HepG2 (cell line): ENCODE results near the gene NTM. TPM values are rescaled to one million over a fixed set of nuclear protein-coding genes. Genes with fewer than 3 reads are reported as not detected.

ENCODE experiments used
- ATAC-seq: fragments of 200-7000 bp; cut with Tn5 transposase; 3 replicates; pipeline ENCODE4 v1.9.1; 2020; ENCODE audit warnings: mild to moderate bottlenecking, moderate library complexity
- BruUV-seq: library from RNA; stranded (reverse); fragments of 400-500 nt; replicated peaks from 2 replicates; lab custom pipeline; 2021; lab: Mats Ljungman, UMichigan
- CTCF ChIA-PET: fragments of 300-600 bp; formaldehyde crosslinking; extraction: SDS; loops from one replicate; lab custom pipeline; 2021; ENCODE audit warnings: low total read pairs, inconsistent platforms, low intra/inter-chr PET ratio; lab: Yijun Ruan, JAX
- POLR2A ChIA-PET: fragments of 350-600 bp; sonication (Branson Sonifier 250); formaldehyde crosslinking; loops from one replicate; lab custom pipeline; 2020; ENCODE audit warnings: antibody characterized with exemption, inconsistent platforms; lab: Yijun Ruan, JAX
- DNase-seq: peaks from one replicate; pipeline ENCODE4 v3.0.0-alpha.2; 2015; ENCODE audit warnings: low spot score
- FAIRE-seq: peaks from 3 replicates; lab custom pipeline; 2011; peaks lifted over from hg19 to GRCh38; lab: Jason Lieb, UNC
- H2AFZ ChIP-seq: one replicate; pipeline ENCODE4 v1.6.1; 2011; ENCODE audit warnings: low read length, inconsistent platforms
- H3K27ac ChIP-seq: fragments of 300-600 bp; 3 replicates; pipeline ENCODE4 v1.8.0; 2011; ENCODE audit warnings: mixed run types, mild to moderate bottlenecking, mixed read lengths, low read length, inconsistent platforms; ENCODE audit not compliant: insufficient read depth; ENCODE audit errors: extremely low read length
- H3K27me3 ChIP-seq, 2 experiments: fragments of 200-600 bp in 1 of 2; 2 replicates in 1 of 2; 3 replicates in 1 of 2; pipeline versions ENCODE4 v1.6.0 to v1.8.0; 2011; ENCODE audit warnings: low read length in 2 of 2, mild to moderate bottlenecking in 2 of 2, moderate library complexity in 2 of 2, inconsistent platforms in 1 of 2; ENCODE audit not compliant: insufficient read depth in 2 of 2, control insufficient read depth in 1 of 2
- H3K36me3 ChIP-seq, 2 experiments: fragments of 200-600 bp in 1 of 2; replicated peaks in 1 of 2; 2 replicates in 1 of 2; 3 replicates in 1 of 2; pipeline versions ENCODE4 v1.5.1 to v1.8.0; 2011; ENCODE audit warnings: low read length in 2 of 2, inconsistent platforms in 1 of 2; ENCODE audit not compliant: insufficient read depth in 2 of 2, control insufficient read depth in 1 of 2
- H3K4me1 ChIP-seq: 2 replicates; pipeline ENCODE4 v1.5.1; 2012; ENCODE audit warnings: low read length, inconsistent platforms; ENCODE audit not compliant: insufficient read depth
- H3K4me2 ChIP-seq: 2 replicates; pipeline ENCODE4 v1.6.0; 2011; ENCODE audit warnings: low read depth, low read length, inconsistent platforms
- H3K4me3 ChIP-seq, 3 experiments: fragments of 200-600 bp in 1 of 3; sonication (generic), shearing (Covaris generic) in 1 of 3; replicated peaks in 1 of 3; 2 replicates each; pipeline ENCODE4 v1.5.1; 2011 to 2016; ENCODE audit warnings: low read length in 3 of 3, inconsistent platforms in 2 of 3, low read depth in 2 of 3, mild to moderate bottlenecking in 2 of 3, control low read depth in 1 of 3, mixed read lengths in 1 of 3; ENCODE audit not compliant: insufficient read depth in 1 of 3
- H3K79me2 ChIP-seq: one replicate; pipeline ENCODE4 v1.6.1; 2011; ENCODE audit warnings: low read length, inconsistent platforms; ENCODE audit not compliant: insufficient read depth
- H3K9ac ChIP-seq: 2 replicates; pipeline ENCODE4 v1.6.0; 2011; ENCODE audit warnings: mild to moderate bottlenecking, low read depth, low read length, inconsistent platforms; ENCODE audit not compliant: insufficient read depth
- H3K9me3 ChIP-seq: 2 replicates; pipeline ENCODE4 v1.5.1; 2012; ENCODE audit warnings: mild to moderate bottlenecking, low read length
- H4K20me1 ChIP-seq: 2 replicates; pipeline ENCODE4 v1.6.0; 2011; ENCODE audit warnings: inconsistent platforms, mild to moderate bottlenecking, low read length, moderate library complexity; ENCODE audit not compliant: insufficient read depth
- ATRX ChIP-seq: sonication (generic); formaldehyde crosslinking; IDR thresholded peaks from 2 replicates; pipeline ENCODE4 v1.4.0; 2020; ENCODE audit warnings: missing genetic modification reagents, borderline replicate concordance
- CEBPG ChIP-seq: IDR thresholded peaks from 2 replicates; pipeline ENCODE4 v1.6.1; 2016
- FOXC1 ChIP-seq: sonication (generic); formaldehyde crosslinking; IDR thresholded peaks from 2 replicates; pipeline ENCODE4 v1.8.0; 2022; ENCODE audit warnings: mild to moderate bottlenecking, missing genetic modification reagents, borderline replicate concordance
- GFI1 ChIP-seq: sonication (generic); formaldehyde crosslinking; IDR thresholded peaks from 2 replicates; pipeline ENCODE4 v1.5.0; 2020; ENCODE audit warnings: missing genetic modification reagents, mild to moderate bottlenecking, borderline replicate concordance
- HBP1 ChIP-seq: IDR thresholded peaks from 2 replicates; pipeline ENCODE4 v1.6.1; 2016; ENCODE audit warnings: low read depth, control low read depth
- JUN ChIP-seq: sonication (generic); formaldehyde crosslinking; IDR thresholded peaks from 2 replicates; pipeline ENCODE4 v1.4.0; 2020; ENCODE audit warnings: mild to moderate bottlenecking, missing genetic modification reagents
- MTERF4 ChIP-seq: sonication (generic); formaldehyde crosslinking; IDR thresholded peaks from 2 replicates; pipeline ENCODE4 v1.8.0; 2023; ENCODE audit warnings: mild to moderate bottlenecking, missing genetic modification reagents
- PPARG ChIP-seq: conservative IDR thresholded peaks from 2 replicates; pipeline ENCODE4 v1.6.1; 2016; ENCODE audit warnings: missing biosample characterization, missing genetic modification reagents
- SP140L ChIP-seq: sonication (generic); formaldehyde crosslinking; IDR thresholded peaks from 2 replicates; pipeline ENCODE4 v1.4.0; 2020; ENCODE audit warnings: missing genetic modification reagents, borderline replicate concordance
- TEF ChIP-seq: sonication (generic); formaldehyde crosslinking; IDR thresholded peaks from 2 replicates; pipeline ENCODE4 v1.5.0; 2020; ENCODE audit warnings: missing genetic modification reagents
- YY1 ChIP-seq: IDR thresholded peaks from 2 replicates; pipeline ENCODE4 v1.6.1; 2011; ENCODE audit warnings: low read length, low read depth, moderate library complexity, mild to moderate bottlenecking; ENCODE audit not compliant: insufficient read depth, insufficient replicate concordance
- ZBTB49 ChIP-seq: sonication (generic); formaldehyde crosslinking; IDR thresholded peaks from 2 replicates; pipeline ENCODE4 v1.4.0; 2020; ENCODE audit warnings: missing genetic modification reagents, borderline replicate concordance
- ZFP82 ChIP-seq: sonication (generic); formaldehyde crosslinking; IDR thresholded peaks from 2 replicates; pipeline ENCODE4 v1.5.1; 2020; ENCODE audit warnings: mild to moderate bottlenecking, missing genetic modification reagents, borderline replicate concordance
- WGBS: methylation state at CpG from one replicate; pipeline ENCODE4 v1.1.6; 2017; ENCODE audit warnings: low lambda C conversion rate; 5-methylcytosine and 5-hydroxymethylcytosine counted together
- in situ Hi-C: cut with HindIII; loops from 2 replicates; pipeline ENCODE4 v1.10.0; 2017; ENCODE audit warnings: low pct_unique_long_range_greater_than_20kb; ENCODE audit not compliant: extremely low pct_ligation_motif_present
- intact Hi-C: fragments of 100-400 bp; cut with micrococcal nuclease; formaldehyde crosslinking; loops from one replicate; pipeline ENCODE4 v1.10.0; 2022; ENCODE audit not compliant: unreplicated experiment
- polyA plus RNA-seq, 8 experiments: library from polyadenylated mRNA; depleted of rRNA in 3 of 8; stranded (reverse) in 7 of 8; unstranded in 1 of 8; fragments of >200 nt; fragmentation: Illumina TruSeq in 4 of 8; extraction: Trizol in 4 of 8; gene quantifications; 2 replicates each; pipeline versions ENCODE4 v1.2.1 to v1.2.3, GENCODE V29; 2011 to 2016; ENCODE audit warnings: low read depth in 4 of 8, missing spikeins in 1 of 8, mixed read lengths in 1 of 8; ENCODE audit not compliant: insufficient read depth in 1 of 8
- total RNA-seq, 5 experiments: library from RNA; depleted of rRNA; stranded (reverse); fragments of >200 nt; fragmentation: Illumina TruSeq; extraction: Trizol; gene quantifications; 2 replicates each; pipeline ENCODE4 v1.2.3, GENCODE V29; 2016; ENCODE audit warnings: low read depth in 1 of 5
- TF ChIP-seq, protein P1 (sequence below): sonication (generic); formaldehyde crosslinking; IDR thresholded peaks from 2 replicates; pipeline ENCODE4 v1.8.0; 2022; ENCODE audit warnings: mild to moderate bottlenecking, missing genetic modification reagents, moderate library complexity
- TF ChIP-seq, protein P2 (sequence below): sonication (generic); formaldehyde crosslinking; IDR thresholded peaks from 2 replicates; pipeline ENCODE4 v1.5.1; 2020; ENCODE audit warnings: mild to moderate bottlenecking, missing genetic modification reagents, borderline replicate concordance

NTM gene
- total and polyA plus RNA-seq, 2 of the 13 experiments (the other 11 are each of a cell fraction or from before 2014, with no cell fraction given), result not detected

DNA sequence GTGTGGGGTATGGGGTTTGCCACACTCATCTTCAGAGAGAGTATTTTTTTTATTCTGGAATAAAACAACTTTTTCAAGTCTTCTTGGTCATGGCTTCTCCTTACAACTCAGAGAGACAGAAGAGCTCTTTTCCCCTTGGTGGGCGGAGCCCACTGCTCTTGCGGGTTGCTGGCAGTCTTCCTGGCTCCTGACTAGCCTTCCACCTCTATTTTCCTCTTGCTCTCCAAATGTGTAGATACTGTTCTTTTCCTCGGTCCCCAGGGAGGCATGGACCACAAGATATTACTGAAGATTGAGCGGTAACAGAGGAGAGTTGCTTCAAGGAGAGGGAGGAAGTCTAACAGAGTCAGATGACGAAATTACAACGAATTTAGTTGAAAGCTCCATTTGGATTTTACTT, 210.6 kb downstream of the NTM start (continued):
- TF ChIP-seq HBP1 (CRISPR knock-in tag), result no peak

DNA sequence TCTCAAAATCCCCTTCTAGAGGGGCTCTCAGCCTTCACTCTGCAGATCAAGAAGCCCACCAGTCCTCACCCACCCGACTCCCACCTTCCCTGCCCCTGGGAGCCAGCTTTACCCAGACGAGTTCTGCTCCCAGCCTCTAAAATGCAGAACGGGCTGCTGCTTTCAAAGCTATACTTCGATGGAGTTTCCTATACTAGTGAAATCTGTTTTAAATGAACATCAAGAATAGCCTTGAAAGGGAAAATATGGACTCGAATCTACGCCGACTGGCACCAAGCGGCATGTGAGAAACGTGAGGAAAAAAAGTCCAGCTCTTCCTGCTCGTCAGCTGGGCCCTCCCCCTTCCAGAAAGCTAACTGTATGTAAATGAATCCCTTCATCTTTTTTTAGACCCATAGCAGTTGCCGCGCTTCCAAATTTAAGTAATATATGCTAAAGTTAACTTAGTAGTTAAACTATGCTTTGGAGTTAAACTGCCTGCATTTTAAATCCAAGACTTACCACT, 211.7 kb downstream of the NTM start:
- CTCF ChIA-PET, result no interaction called here
- Histone ChIP-seq H4K20me1 (no peaks in the 10 kb centered on the region), H3K79me2 (no peaks in the 10 kb centered on the region), H3K4me3 (no peak overlapping the region), H3K9ac (no peak overlapping the region), H3K27me3 (peaks cover 6 to 46% of the 10 kb centered on the region in 2 experiments; a peak in 4 of 5 replicates), H2AFZ (no peak overlapping the region), H3K9me3 (no peaks in the 10 kb centered on the region), H3K27ac (no peak overlapping the region), H3K4me2 (no peak overlapping the region), H3K4me1 (no peaks in the 10 kb centered on the region), H3K36me3 (no peaks in the 10 kb centered on the region)
- POLR2A ChIA-PET, result no interaction called here
- in situ Hi-C loops (loop anchor here (5.0 kb wide), 1 partner anchor 90 kb away; no protein-coding TSS in a partner anchor), intact Hi-C loops (no loop called here)
- ATAC-seq (no peak), DNase-seq (no peak), FAIRE-seq (no peak)
- no TSS peak for BruUV-seq
- 30% methylated on average over 12 of the region's 12 CpGs for WGBS
- TF ChIP-seq ZBTB49 (CRISPR knock-in tag) (no peak), YY1 (no peak), TEF (no peak), GFI1 (CRISPR knock-in tag) (no peak), ATRX (no peak), JUN (CRISPR knock-in tag) (no peak), MTERF4 (CRISPR knock-in tag) (no peak), ZFP82 (CRISPR knock-in tag) (no peak), PPARG (CRISPR knock-in tag) (no peak), SP140L (CRISPR knock-in tag) (no peak), FOXC1 (CRISPR knock-in tag) (no peak), CEBPG (CRISPR knock-in tag) (no peak)
- TF ChIP-seq, protein P1, sequence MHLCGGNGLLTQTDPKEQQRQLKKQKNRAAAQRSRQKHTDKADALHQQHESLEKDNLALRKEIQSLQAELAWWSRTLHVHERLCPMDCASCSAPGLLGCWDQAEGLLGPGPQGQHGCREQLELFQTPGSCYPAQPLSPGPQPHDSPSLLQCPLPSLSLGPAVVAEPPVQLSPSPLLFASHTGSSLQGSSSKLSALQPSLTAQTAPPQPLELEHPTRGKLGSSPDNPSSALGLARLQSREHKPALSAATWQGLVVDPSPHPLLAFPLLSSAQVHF (CRISPR knock-in tag), result no peak
- TF ChIP-seq, protein P2, sequence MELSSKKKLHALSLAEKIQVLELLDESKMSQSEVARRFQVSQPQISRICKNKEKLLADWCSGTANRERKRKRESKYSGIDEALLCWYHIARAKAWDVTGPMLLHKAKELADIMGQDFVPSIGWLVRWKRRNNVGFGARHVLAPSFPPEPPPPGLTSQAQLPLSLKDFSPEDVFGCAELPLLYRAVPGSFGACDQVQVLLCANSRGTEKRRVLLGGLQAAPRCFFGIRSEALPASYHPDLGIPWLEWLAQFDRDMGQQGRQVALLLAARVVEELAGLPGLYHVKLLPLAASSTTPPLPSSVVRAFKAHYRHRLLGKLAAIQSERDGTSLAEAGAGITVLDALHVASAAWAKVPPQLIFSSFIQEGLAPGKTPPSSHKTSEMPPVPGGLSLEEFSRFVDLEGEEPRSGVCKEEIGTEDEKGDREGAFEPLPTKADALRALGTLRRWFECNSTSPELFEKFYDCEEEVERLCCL, result no peak
